Posterior vena cava (tissue), 2 donors: ENCODE data around the gene COPS4. TPM values are rescaled to one million over a fixed set of nuclear protein-coding genes. Genes with fewer than 3 reads are reported as not detected.
"Not testable (repeated sequence)": the region's sequence is repeated elsewhere in the genome, so short reads cannot be mapped to it uniquely, and the experiment has no call there.

Experiments used
- DNase-seq: peaks from one replicate; pipeline ENCODE4 v3.0.0-alpha.2; 2020; ENCODE audit warnings: low spot score
- intact Hi-C, 2 donors: fragments of 100-400 bp; cut with DNase I; formaldehyde crosslinking; loops; one replicate each; pipeline versions ENCODE4 v1.14.1 to v1.14.2; 2022 to 2023
- long read RNA-seq, 2 donors: library from polyadenylated mRNA; unstranded; transcript quantifications; one replicate each; pipeline ENCODE4 v2.0.0, GENCODE V29; 2020 to 2021
- total RNA-seq, 2 donors: library from RNA; stranded (reverse); fragmentation: NEBNext Ultra II Directional; extraction: Animal tissue kit (Norgen Biotek cat#: 25700); gene quantifications; one replicate each; pipeline ENCODE4 v1.2.1, GENCODE V29; 2021
- donor health status: DM: yes; HTN: yes; CAD: no.
- donor health status: DM: yes; HTN: yes; CAD: no.

The COPS4 gene
- 10 to 100 TPM; 36.2 to 39.5 TPM for total RNA-seq
- long read RNA-seq, donor 1, transcript COPS4-201 (10 exons, 1,744 nt): major isoform, 20 of 22 reads
- long read RNA-seq, donor 1, partial matches to known transcripts: 0 of 22 reads
- long read RNA-seq, donor 1, other reads (novel, unspliced or antisense): 1 of 22 reads
- long read RNA-seq, donor 2, transcript COPS4-202 (11 exons, 1,702 nt): minor isoform, 6 of 194 reads
- long read RNA-seq, donor 2, transcript COPS4-201 (10 exons, 1,744 nt): major isoform, 178 of 194 reads
- long read RNA-seq, donor 2, partial matches to known transcripts: 2 of 194 reads
- long read RNA-seq, donor 2, other reads (novel, unspliced or antisense): 6 of 194 reads

GRCh38 chr4:83034630-83035494, at the start of gene COPS4:
TSS of gene COPS4 (plus strand) at chr4:83035183. CDS start at chr4:83035225, 42 bp downstream.
- intact Hi-C loops: no loop called here
- DNase-seq: peak; percentile 98

GRCh38 chr4:82987519-82987918, 47.5 kb upstream of the COPS4 start:
- intact Hi-C loops, DNase-seq: not testable (repeated sequence)

GRCh38 chr4:82988323-82988832, 46.6 kb upstream of the COPS4 start:
- no peak for DNase-seq
- intact Hi-C loops: no loop called here

DNA sequence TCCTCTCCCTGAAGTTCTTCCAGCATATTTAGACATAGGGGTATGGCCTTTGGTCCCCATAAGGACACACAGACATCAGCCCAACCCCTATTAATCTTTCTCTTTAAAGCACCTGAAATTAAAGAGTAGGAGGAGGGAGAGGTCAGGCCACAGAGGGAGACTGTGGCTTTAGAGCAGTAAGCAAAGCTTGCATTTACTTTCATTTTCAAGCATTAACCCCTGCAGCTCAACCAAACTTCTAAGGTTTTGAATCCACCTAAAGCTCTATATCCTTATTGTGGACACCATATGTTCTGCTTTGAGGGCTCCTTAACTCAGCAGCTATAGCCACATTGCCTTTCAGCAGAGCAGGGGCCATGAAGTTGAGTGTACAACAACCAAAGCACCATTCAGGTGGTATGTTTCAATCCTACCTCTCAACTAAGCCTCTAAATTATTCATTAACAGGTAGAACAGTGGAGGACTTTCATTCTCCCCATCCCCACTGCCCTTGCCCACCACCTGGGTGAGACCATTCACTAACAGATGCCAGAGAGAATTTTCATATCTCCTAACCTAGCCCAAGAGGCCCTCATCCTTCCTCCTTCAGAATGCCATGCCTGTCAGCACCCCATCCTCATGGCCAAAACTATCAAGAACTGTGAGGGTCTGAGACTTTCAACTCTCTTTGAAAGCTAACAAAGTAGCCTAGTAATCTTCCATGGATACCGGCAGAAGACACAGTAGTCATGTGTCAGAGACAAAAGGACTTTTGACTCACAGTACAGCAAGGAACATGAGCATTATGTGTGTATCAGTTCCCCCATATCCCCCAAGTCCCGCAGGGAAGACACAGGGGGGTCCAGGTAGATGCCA, 45.2 kb upstream of the COPS4 start:
- DNase-seq: no peak
- intact Hi-C loops: no loop called here

GRCh38 chr4:82994834-82995233, 40.1 kb upstream of the COPS4 start:
- intact Hi-C loops: loop anchor here in 1 of 2 donors (1.0 kb wide), 1 partner anchor 13 kb away; no protein-coding TSS in a partner anchor

GRCh38 chr4:82998898-82999297, 36.1 kb upstream of the COPS4 start:
- DNase-seq: no peak
- intact Hi-C loops: no loop called here

More at GRCh38 chr4:82994834-82995233, 40.1 kb upstream of the COPS4 start:
- no peak for DNase-seq

DNA sequence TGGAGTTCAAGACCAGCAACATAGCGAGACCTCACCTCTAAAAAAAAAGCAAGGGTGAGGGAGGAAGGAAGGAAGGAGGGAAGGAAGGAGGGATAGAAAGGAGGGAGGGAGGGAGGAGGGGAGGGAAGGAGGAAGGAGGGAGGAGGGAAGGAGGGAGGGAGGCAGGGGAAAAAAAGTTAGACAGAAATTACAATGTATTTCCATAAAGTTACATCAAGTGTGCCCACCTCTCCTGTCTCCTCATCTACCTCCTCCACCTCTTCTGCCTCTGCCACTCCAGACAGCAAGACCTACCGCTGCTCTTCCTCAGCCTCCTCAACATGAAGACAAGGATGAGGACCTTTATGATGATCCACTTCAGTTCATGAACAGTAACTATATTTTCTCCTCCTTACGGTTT, 32.7 kb upstream of the COPS4 start:
- intact Hi-C loops: no loop called here
- no peak for DNase-seq

DNA sequence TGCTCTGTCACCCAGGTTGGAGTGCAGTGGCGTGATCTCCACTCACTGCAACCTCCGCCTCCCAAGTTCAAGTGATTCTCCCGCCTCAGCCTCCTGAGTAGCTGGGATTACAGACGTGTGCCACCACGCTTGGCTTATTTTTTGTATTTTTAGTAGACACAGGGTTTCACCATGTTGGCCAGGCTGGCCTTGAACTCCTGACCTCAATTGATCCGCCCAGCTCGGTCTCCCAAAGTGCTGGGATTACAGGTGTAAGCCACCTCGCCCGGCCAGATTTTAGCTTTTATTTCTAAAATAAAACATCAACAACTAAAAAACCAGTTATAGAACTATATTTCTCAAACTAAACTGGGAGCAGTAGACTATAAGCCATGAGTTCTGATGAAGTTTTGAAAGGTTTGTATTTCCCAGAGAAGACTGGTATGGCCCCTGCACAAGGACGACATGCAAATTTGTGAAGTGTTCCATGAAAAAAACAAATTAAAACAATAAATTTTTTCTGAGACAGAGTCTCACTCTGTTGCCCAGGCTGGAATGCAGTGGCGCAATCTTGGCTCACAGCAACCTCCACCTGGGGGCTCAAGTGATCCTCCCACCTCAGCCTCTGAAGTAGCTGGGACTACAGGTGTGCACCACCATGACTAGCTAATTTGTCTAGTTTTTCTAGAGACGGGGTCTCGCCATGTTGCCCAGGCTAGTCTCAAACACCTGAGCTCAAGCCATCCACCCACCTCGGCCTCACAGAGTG, 31.8 kb upstream of the COPS4 start:
- DNase-seq, intact Hi-C loops: not testable (repeated sequence)

GRCh38 chr4:83009529-83009928, 25.5 kb upstream of the COPS4 start:
- intact Hi-C loops: no loop called here
- no peak for DNase-seq

GRCh38 chr4:83010111-83010521, 24.9 kb upstream of the COPS4 start:
- no peak for DNase-seq

DNA sequence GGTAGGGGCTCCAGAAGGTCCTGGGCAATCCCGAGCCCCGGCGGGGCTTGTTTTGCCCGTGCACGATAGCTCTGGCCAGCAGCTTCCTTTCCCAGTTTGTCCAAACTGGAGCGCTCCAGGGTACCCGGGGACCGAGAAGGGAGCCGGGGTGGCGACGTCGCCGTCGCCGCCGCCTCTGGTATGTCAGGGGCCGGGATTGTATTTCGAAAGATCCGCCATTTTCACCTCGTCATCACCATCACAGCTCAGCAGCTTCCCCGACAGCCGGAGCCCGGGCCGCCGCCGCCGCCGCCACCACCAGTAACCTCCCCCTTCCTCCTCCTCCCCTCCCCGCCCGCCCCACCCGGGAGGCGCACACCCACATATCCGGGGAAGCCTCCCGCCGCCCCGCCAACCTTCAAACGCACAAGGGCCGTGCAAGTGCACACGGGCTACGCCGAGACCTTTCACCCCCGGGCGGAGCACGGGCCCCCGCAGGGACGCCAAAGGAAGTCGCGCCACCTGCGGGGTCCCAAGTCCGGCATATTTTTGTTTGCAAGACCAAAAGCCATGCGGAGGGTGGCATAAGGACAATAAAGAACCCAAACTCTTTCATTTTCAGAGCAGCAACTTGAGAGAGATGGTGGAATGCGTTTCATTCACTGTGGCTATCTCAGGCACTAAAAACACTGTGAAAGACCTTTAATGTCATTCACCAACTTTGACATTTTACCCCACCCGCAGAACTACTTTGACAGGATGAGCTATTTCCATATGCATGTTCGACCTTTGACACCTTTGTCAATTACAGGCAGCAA, 24.3 kb upstream of the COPS4 start, which contains the start of gene LIN54:
Gene LIN54 (minus strand): TSS at position 302 of the 797 bp plus-strand sequence. CDS start 25,979 bp downstream, outside the sequence.
- peak; percentile 94 for DNase-seq
- intact Hi-C loops: no loop called here

More at GRCh38 chr4:83010111-83010521, 24.9 kb upstream of the COPS4 start:
- intact Hi-C loops: no loop called here

- intact Hi-C loops: no loop called here
- no peak for DNase-seq
Observed at GRCh38 chr4:83011689-83012199, 23.2 kb upstream of the COPS4 start.

DNA sequence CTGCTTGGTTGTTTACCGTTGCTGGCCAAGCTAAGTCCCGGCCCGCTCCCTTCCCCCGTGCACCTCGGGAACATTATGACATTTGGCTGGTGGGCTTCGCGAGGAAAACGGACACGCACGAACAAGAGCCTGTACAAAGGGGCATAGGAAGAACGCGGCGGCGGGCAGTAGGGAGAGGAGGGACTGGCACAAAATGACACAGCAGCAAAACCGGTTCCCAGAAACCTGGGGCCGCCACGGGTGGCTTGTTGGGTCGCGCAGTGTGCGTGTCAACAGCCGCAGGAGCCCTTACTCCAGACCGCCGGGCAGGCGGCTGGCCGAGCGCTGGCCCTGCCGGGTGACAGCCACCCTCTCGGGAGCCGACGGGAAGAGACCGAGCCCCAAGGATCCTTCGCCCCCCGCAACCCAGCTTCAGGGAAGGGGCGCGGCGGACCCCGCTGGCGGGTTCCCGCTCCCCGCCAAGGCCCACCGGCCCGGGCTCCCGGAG, 22.7 kb upstream of the COPS4 start:
- peak; percentile 86 for DNase-seq
- intact Hi-C loops: no loop called here

- peak; percentile 99 for DNase-seq
Observed at GRCh38 chr4:83012687-83013419, 22.1 kb upstream of the COPS4 start.

GRCh38 chr4:83013420-83013867, 21.5 kb upstream of the COPS4 start:
- intact Hi-C loops: no loop called here

More at GRCh38 chr4:83012687-83013419, 22.1 kb upstream of the COPS4 start:
- intact Hi-C loops: no loop called here

GRCh38 chr4:83013902-83014301, 21.1 kb upstream of the COPS4 start:
- intact Hi-C loops: no loop called here

More at GRCh38 chr4:83013420-83013867, 21.5 kb upstream of the COPS4 start:
- DNase-seq: no peak

More at GRCh38 chr4:83013902-83014301, 21.1 kb upstream of the COPS4 start:
- DNase-seq: no peak
